Esophagus squamous epithelium (tissue), 4 donors: Measurements from ENCODE around the gene HSPG2.

Source experiments
- CTCF ChIP-seq, 6 experiments: fragments of 450-650 bp in 4 of 6; fragments of 200-600 bp in 2 of 6; sonication (generic) in 2 of 6; IDR thresholded peaks; one replicate each; pipeline ENCODE4 v1.5.1; 2016 to 2019; ENCODE audit warnings: antibody characterized with exemption in 6 of 6, mild to moderate bottlenecking in 4 of 6, moderate library complexity in 4 of 6
- POLR2A ChIP-seq, 4 donors: fragments of 450-650 bp; IDR thresholded peaks; one replicate each; pipeline ENCODE4 v1.6.1; 2017; ENCODE audit warnings: antibody characterized with exemption in 4 of 4, mild to moderate bottlenecking in 4 of 4, moderate library complexity in 3 of 4

GRCh38 chr1:21879928-21880618, 57.0 kb downstream of the HSPG2 start:
- TF ChIP-seq CTCF (IDR thresholded peaks at IDR 0.05), result no peak
- no peak for TF ChIP-seq POLR2A (IDR thresholded peaks at IDR 0.05)
